Type B pancreatic cell (in vitro differentiated cells): Measurements from ENCODE around the gene BCKDK. TPM values are rescaled to one million over a fixed set of nuclear protein-coding genes. Genes with fewer than 3 reads are reported as not detected.

ENCODE experiments used
- DNase-seq: peaks from one replicate; pipeline ENCODE4 v3.0.0; 2021; ENCODE audit warnings: mixed read lengths; ENCODE audit not compliant: unreplicated experiment; ENCODE audit errors: extremely low spot score
- H3K27ac Mint-ChIP-seq: 2 replicates; pipeline ENCODE4 v1.8.0; 2021; ENCODE audit warnings: mild to moderate bottlenecking, mixed read lengths
- H3K27me3 Mint-ChIP-seq: 2 replicates; pipeline ENCODE4 v1.8.0; 2021; ENCODE audit warnings: mixed read lengths
- H3K36me3 Mint-ChIP-seq: 2 replicates; pipeline ENCODE4 v1.8.0; 2021; ENCODE audit warnings: mixed read lengths
- H3K4me1 Mint-ChIP-seq: one replicate; pipeline ENCODE4 v1.8.0; 2021; ENCODE audit warnings: mixed read lengths; ENCODE audit not compliant: unreplicated experiment
- H3K4me3 Mint-ChIP-seq: 2 replicates; pipeline ENCODE4 v1.8.0; 2021; ENCODE audit warnings: mild to moderate bottlenecking, mixed read lengths
- H3K9me3 Mint-ChIP-seq: 2 replicates; pipeline ENCODE4 v1.8.0; 2021; ENCODE audit warnings: mixed read lengths
- CTCF ChIP-seq: fragments of 200-600 bp; sonication (generic); conservative IDR thresholded peaks from 2 replicates; pipeline ENCODE4 v1.5.0; 2021; ENCODE audit warnings: antibody characterized with exemption, mild to moderate bottlenecking
- total RNA-seq: library from RNA; stranded (reverse); gene quantifications from 2 replicates; pipeline ENCODE4 v1.2.1, GENCODE V29; 2021; ENCODE audit warnings: low replicate concordance

BCKDK gene
- total RNA-seq, 1 donor from 2014 or later = 44.5 TPM

DNA sequence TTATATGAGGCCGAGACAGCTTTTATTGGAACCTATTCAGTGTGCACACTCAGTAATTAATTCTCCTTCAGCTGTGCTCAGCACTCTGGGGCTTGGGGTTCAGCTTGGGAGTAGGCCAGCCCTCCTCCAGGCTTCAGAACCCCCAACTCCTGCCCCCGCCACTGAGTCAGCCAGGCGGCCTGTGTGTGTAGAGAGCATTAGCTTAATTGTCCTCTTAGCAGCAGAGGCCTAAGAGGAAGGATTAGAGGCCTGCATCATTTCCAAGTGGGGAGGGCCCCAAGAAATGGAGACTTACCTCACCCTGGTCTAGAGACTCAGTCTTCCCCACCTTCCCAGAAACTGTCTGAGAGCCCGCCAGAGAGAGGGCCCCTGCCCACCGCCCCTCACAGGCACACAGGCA lies 20.2 kb upstream of the BCKDK start:
- no peak for DNase-seq
- no peaks in the 10 kb centered on the region for H3K27me3 Mint-ChIP-seq
- no peak for TF ChIP-seq CTCF
- no peaks in the 10 kb centered on the region for H3K36me3 Mint-ChIP-seq
- H3K4me1 Mint-ChIP-seq = no peaks in the 10 kb centered on the region
- no peaks in the 10 kb centered on the region for H3K9me3 Mint-ChIP-seq
- H3K27ac Mint-ChIP-seq = no peak overlapping the region
- H3K4me3 Mint-ChIP-seq = no peak overlapping the region

- Mint-ChIP-seq H3K4me3 (no peak within 1 kb of the TSS), H3K36me3 (no peaks in the 10 kb centered on the region), H3K9me3 (no peaks in the 10 kb centered on the region), H3K27ac (no peak within 1 kb of the TSS), H3K27me3 (no peaks in the 10 kb centered on the region), H3K4me1 (no peaks in the 10 kb centered on the region)
- no peak for TF ChIP-seq CTCF
- DNase-seq = no peak
These were observed 19.6 kb upstream of the BCKDK start, which contains the start of gene PRSS53 for GRCh38 chr16:31088459-31089183. Gene PRSS53 (minus strand): TSS chr16:31088943. CDS start chr16:31088809, 134 bp downstream.

DNA sequence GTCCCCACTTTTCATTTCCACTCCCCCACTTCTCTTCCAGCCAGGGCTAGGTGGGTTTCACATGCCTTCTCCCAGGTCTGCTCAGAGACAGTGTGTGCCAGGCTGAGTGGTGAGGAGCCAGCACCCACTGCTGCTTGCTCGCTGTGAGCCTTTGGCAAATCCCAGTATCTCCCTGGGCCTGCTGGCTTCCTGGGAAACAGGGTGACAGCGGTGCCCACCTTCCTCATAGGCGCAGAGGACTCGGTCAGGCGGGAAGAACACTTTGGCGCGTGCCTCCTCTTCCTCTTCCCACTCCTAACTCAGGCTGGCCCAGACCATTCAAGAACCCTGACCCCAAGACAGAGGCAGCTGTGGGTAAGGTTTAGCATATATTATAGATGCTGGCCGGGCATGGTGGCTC lies 19.0 kb upstream of the BCKDK start:
- TF ChIP-seq CTCF = no peak
- no peaks in the 10 kb centered on the region for H3K9me3 Mint-ChIP-seq
- no peaks in the 10 kb centered on the region for H3K36me3 Mint-ChIP-seq
- H3K27me3 Mint-ChIP-seq = no peaks in the 10 kb centered on the region
- DNase-seq = no peak
- H3K27ac Mint-ChIP-seq = no peak overlapping the region
- no peak overlapping the region for H3K4me3 Mint-ChIP-seq
- H3K4me1 Mint-ChIP-seq = peaks cover 5% of the 10 kb centered on the region

DNA sequence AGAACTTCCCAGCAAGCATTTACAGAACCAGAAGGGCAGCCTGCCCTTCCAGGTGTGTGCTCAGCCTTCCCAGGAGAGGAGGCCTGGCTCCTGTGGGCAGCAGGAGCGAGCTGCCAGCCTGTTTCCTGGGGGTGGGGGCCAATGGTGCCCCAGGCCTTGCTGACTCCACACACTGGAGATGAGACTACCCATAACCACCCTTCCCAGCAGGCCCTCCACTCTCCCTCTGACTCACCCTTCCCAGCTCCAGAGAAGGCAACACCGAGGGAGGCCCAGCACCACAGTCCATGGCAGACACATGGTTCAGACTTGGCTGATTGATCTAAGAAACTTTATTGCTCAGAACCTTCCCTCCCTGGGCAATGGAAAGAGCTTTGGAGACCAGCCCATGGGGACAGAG lies 17.6 kb upstream of the BCKDK start:
- DNase-seq = no peak
- Mint-ChIP-seq H3K27me3 (no peaks in the 10 kb centered on the region), H3K27ac (no peak overlapping the region)

GRCh38 chr16:31092330-31092729 lies 15.9 kb upstream of the BCKDK start:
- Mint-ChIP-seq H3K27me3 (no peaks in the 10 kb centered on the region), H3K36me3 (no peaks in the 10 kb centered on the region), H3K4me3 (peak overlapping the region; percentile 47), H3K9me3 (peaks cover 5% of the 10 kb centered on the region), H3K4me1 (peaks cover 11% of the 10 kb centered on the region), H3K27ac (no peak overlapping the region)
- DNase-seq = no peak
- TF ChIP-seq CTCF = no peak

More for the DNA sequence above, 17.6 kb upstream of the BCKDK start:
- no peaks in the 10 kb centered on the region for H3K36me3 Mint-ChIP-seq
- no peak for TF ChIP-seq CTCF
- peaks cover 1% of the 10 kb centered on the region for H3K9me3 Mint-ChIP-seq
- peaks cover 7% of the 10 kb centered on the region for H3K4me1 Mint-ChIP-seq
- no peak overlapping the region for H3K4me3 Mint-ChIP-seq
